Prostate gland (tissue), 2 donors: ENCODE data around the gene SCAI. TPM values are rescaled to one million over a fixed set of nuclear protein-coding genes. Genes with fewer than 3 reads are reported as not detected.
A peak's percentile ranks its signal among the peaks of the same experiment; 100 is the strongest.

Experiments used
- DNase-seq: peaks from one replicate; pipeline ENCODE4 v3.0.0-alpha.2; 2019; ENCODE audit warnings: low spot score
- H3K27ac ChIP-seq, 2 donors: fragments of 200-600 bp; sonication (generic); 2 replicates each; pipeline ENCODE4 v1.5.1; 2017 to 2019
- H3K27me3 ChIP-seq: fragments of 200-600 bp; sonication (generic); replicated peaks from 2 replicates; pipeline ENCODE4 v1.5.1; 2019; ENCODE audit not compliant: insufficient read depth
- H3K36me3 ChIP-seq, 2 donors: fragments of 200-600 bp; sonication (generic); 1 replicate in 1 of 2; 2 replicates in 1 of 2; pipeline versions ENCODE4 v1.5.1 to v1.8.1; 2017 to 2019
- H3K4me1 ChIP-seq: fragments of 200-600 bp; sonication (generic); replicated peaks from 2 replicates; pipeline ENCODE4 v1.5.1; 2019
- H3K4me3 ChIP-seq, 2 donors: fragments of 200-600 bp; sonication (generic); 2 replicates each; pipeline ENCODE4 v1.5.1; 2017 to 2019
- H3K9me3 ChIP-seq: fragments of 200-600 bp; sonication (generic); 2 replicates; pipeline ENCODE4 v1.5.1; 2017
- CTCF ChIP-seq, 4 experiments: fragments of 200-600 bp in 2 of 4; fragments of 450-650 bp in 2 of 4; sonication (generic) in 2 of 4; IDR thresholded peaks; 1 replicate in 3 of 4; 2 replicates in 1 of 4; pipeline ENCODE4 v1.5.1; 2016 to 2019; ENCODE audit warnings: antibody characterized with exemption in 4 of 4, mild to moderate bottlenecking in 2 of 4, moderate library complexity in 2 of 4
- POLR2A ChIP-seq: fragments of 450-650 bp; IDR thresholded peaks from one replicate; pipeline ENCODE4 v1.6.1; 2016; ENCODE audit warnings: antibody characterized with exemption, mild to moderate bottlenecking
- POLR2AphosphoS5 ChIP-seq: sonication (generic); formaldehyde crosslinking; IDR thresholded peaks from one replicate; pipeline ENCODE4 v1.6.1; 2017; ENCODE audit warnings: antibody characterized with exemption
- WGBS: methylation state at CpG from one replicate; pipeline ENCODE4 v1.1.5; 2018; 5-methylcytosine and 5-hydroxymethylcytosine counted together
- intact Hi-C: fragments of 100-400 bp; cut with DNase I; formaldehyde crosslinking; loops from one replicate; pipeline ENCODE4 v1.14.2; 2022
- total RNA-seq, 2 donors: library from RNA; depleted of rRNA; stranded (reverse); fragments of >200 nt; gene quantifications; one replicate each; pipeline ENCODE4 v1.1.0, GENCODE V29; 2016

Gene SCAI
- total RNA-seq, 2 donors from 2014 or later = 3.4 to 8.6 TPM

- Histone ChIP-seq H3K9me3 (no peaks in the 10 kb centered on the region), H3K27me3 (no peaks in the 10 kb centered on the region), H3K27ac (no peak overlapping the region), H3K4me3 (no peak overlapping the region), H3K4me1 (no peaks in the 10 kb centered on the region), H3K36me3 (no peaks in the 10 kb centered on the region)
- intact Hi-C loops = no loop called here
- TF ChIP-seq POLR2A = no peak
- TF ChIP-seq POLR2AphosphoS5 = no peak
- TF ChIP-seq CTCF (IDR thresholded peaks at IDR 0.05) = no peak
- DNase-seq = no peak
- 75% methylated on average over 2 of the region's 2 CpGs for WGBS
These were observed 235.2 kb downstream of the SCAI start for GRCh38 chr9:124908098-124908497.

- Histone ChIP-seq H3K9me3 (no peaks in the 10 kb centered on the region), H3K4me3 (no peak overlapping the region), H3K27ac (no peak overlapping the region), H3K27me3 (no peaks in the 10 kb centered on the region), H3K4me1 (no peaks in the 10 kb centered on the region), H3K36me3 (no peaks in the 10 kb centered on the region)
- intact Hi-C loops = no loop called here
- no peak for DNase-seq
- TF ChIP-seq CTCF (IDR thresholded peaks at IDR 0.05) = no peak
- TF ChIP-seq POLR2AphosphoS5 = no peak
- TF ChIP-seq POLR2A = no peak
- 49% methylated on average over 1 of the region's 1 CpG for WGBS
These were observed 236.4 kb downstream of the SCAI start for GRCh38 chr9:124906966-124907365.

DNA sequence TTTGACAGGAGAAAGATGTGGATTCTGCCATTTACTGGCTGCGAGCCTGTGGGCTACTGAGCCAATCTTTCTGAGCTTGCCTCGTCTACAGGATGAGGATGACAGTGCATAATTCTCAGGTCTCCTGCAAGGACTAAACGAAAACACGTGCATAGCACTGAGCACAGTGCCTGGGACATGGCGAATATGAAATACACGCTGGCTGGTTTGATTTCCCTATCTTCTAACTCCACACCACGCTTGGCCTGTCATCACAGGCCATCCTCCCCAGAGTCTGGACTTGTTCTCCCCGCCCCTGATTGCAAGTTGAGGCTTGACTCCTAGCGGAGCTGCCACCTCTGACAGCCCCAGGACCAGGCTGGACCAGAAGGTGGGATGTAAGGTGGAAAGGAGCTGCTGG, 243.5 kb downstream of the SCAI start:
- H3K9me3 ChIP-seq = no peaks in the 10 kb centered on the region
- 70% methylated on average over 9 of the region's 9 CpGs for WGBS
- H3K4me1 ChIP-seq = no peaks in the 10 kb centered on the region
- no peak overlapping the region for H3K27ac ChIP-seq
- no peak for DNase-seq
- no peak overlapping the region for H3K4me3 ChIP-seq
- peaks cover 0 to 6% of the 10 kb centered on the region in 2 donors for H3K36me3 ChIP-seq
- intact Hi-C loops = no loop called here
- H3K27me3 ChIP-seq = no peaks in the 10 kb centered on the region
- no peak for TF ChIP-seq CTCF (IDR thresholded peaks at IDR 0.05)
- TF ChIP-seq POLR2AphosphoS5 = no peak
- no peak for TF ChIP-seq POLR2A

GRCh38 chr9:124897570-124898460, 245.5 kb downstream of the SCAI start:
- Histone ChIP-seq H3K36me3 (peaks cover 0 to 6% of the 10 kb centered on the region in 2 donors), H3K9me3 (no peaks in the 10 kb centered on the region), H3K27ac (no peak overlapping the region), H3K4me1 (no peaks in the 10 kb centered on the region), H3K4me3 (no peak overlapping the region), H3K27me3 (no peaks in the 10 kb centered on the region)
- TF ChIP-seq POLR2AphosphoS5 = no peak
- TF ChIP-seq POLR2A = no peak
- TF ChIP-seq CTCF (IDR thresholded peaks at IDR 0.05) = no peak
- no peak for DNase-seq
- intact Hi-C loops = no loop called here
- WGBS = 88% methylated on average over 6 of the region's 6 CpGs

- intact Hi-C loops = no loop called here
- H3K36me3 ChIP-seq = peaks cover 2 to 6% of the 10 kb centered on the region in 2 donors
- H3K9me3 ChIP-seq = no peaks in the 10 kb centered on the region
- no peak overlapping the region for H3K4me3 ChIP-seq
- no peak for DNase-seq
- TF ChIP-seq POLR2AphosphoS5 (no peak), CTCF (IDR thresholded peaks at IDR 0.05) (peak in 2 of 4 experiments; percentile 21 to 30), POLR2A (no peak)
- H3K27ac ChIP-seq = no peak overlapping the region
- H3K27me3 ChIP-seq = no peaks in the 10 kb centered on the region
- no peaks in the 10 kb centered on the region for H3K4me1 ChIP-seq
These were observed 248.6 kb downstream of the SCAI start for GRCh38 chr9:124894741-124895170.
